Smooth muscle cell of the pulmonary artery (primary cell): ENCODE data around the gene BTNL3. TPM values are rescaled to one million over a fixed set of nuclear protein-coding genes. Genes with fewer than 3 reads are reported as not detected.

Experiments used
- total RNA-seq: library from RNA; depleted of rRNA; stranded (reverse); fragments of >200 nt; gene quantifications from 2 replicates; pipeline ENCODE4 v1.2.3, GENCODE V29; 2014

BTNL3 gene, protein sequence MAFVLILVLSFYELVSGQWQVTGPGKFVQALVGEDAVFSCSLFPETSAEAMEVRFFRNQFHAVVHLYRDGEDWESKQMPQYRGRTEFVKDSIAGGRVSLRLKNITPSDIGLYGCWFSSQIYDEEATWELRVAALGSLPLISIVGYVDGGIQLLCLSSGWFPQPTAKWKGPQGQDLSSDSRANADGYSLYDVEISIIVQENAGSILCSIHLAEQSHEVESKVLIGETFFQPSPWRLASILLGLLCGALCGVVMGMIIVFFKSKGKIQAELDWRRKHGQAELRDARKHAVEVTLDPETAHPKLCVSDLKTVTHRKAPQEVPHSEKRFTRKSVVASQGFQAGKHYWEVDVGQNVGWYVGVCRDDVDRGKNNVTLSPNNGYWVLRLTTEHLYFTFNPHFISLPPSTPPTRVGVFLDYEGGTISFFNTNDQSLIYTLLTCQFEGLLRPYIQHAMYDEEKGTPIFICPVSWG
- total RNA-seq = not detected in 2 replicates

DNA sequence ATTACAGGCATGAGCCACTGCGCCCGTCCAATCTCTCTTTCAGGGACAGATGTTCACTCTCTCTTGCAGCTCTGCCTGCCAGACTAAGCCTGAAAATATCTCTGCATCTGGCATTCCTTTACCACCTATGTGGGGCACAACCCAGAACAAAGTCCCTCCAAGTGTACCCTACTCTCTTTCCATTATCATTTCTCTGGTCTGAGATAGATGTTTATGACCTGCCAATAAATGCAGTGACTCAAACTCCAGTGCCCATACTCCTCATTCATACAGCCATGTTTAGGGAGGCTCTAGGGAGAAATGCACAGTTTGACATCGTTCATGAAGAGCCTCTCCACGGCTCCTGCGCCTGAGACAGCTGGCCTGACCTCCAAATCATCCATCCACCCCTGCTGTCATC, at the start of gene BTNL3:
Gene BTNL3 (plus strand): TSS at position 255 of the 400 bp plus-strand sequence. CDS start 183 bp downstream, outside the sequence.

DNA sequence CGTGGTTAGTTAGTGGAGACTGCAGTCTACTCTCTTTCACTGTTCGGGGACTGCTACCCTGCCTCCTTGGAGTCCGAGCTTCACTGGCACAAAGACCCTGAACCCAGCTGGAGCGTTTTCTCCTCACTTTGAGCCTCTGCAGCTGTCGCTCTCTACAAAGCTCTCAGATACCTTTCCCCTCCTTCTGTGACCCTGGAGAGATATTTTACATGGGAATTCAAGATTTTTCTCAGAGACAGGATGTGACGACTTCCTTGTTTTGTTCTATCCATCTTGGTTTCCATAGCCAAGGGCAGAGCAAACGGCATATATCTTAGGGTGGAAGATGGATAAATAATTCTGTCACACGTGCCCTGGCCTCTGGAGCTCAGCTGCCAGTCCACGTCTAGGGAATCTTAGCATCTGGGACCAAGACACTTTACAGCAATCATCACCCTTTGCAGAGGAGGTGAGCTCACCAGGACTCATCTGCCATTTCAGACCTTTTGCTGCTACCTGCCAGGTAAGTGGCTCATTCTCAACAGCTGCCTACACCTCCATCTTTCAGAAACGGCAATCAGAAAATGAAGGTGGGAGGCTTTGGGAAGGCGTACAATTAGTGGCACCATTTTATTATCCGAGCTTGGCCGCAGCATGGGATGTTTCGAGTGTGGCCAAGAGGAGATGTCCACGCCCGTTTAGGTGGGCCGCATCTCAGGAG, 51.4 kb downstream of the BTNL3 start, which contains the start of gene BTNL9:
Gene BTNL9 (plus strand): TSS at position 336 of the 700 bp plus-strand sequence. CDS start 5,224 bp downstream, outside the sequence.

Other genes with a start within 250 kb of the BTNL3 start
- not detected in 2 replicates for gene OR2Y1, start 248.8 kb upstream of the BTNL3 start, total RNA-seq
- 103 and 115 TPM in 2 replicates for gene MGAT1, start 186.0 kb upstream of the BTNL3 start, total RNA-seq
- 17.4 and 17.5 TPM in 2 replicates for gene ZFP62, start 127.6 kb upstream of the BTNL3 start, total RNA-seq
- not detected in 2 replicates for gene BTNL8, start 89.7 kb upstream of the BTNL3 start, total RNA-seq
- not detected in 2 replicates for gene BTNL9, start 51.4 kb downstream of the BTNL3 start, total RNA-seq
- not detected in 2 replicates for gene OR2V1, start 142.3 kb downstream of the BTNL3 start, total RNA-seq
- gene OR2V2, start 158.7 kb downstream of the BTNL3 start, total RNA-seq = not detected in 2 replicates
- gene TRIM7, start 216.3 kb downstream of the BTNL3 start, total RNA-seq = 1.2 and 3.2 TPM in 2 replicates
- 14.4 and 16.0 TPM in 2 replicates for gene TRIM41, start 234.4 kb downstream of the BTNL3 start, total RNA-seq